HL-60 (cell line): ENCODE measurements around the gene EPS8L3.

Experiments
- CTCF ChIP-seq: IDR thresholded peaks from one replicate; pipeline ENCODE4 v1.5.1; 2011; ENCODE audit warnings: low read length, control low read depth, inconsistent platforms; ENCODE audit not compliant: insufficient read depth
- GABPA ChIP-seq: IDR thresholded peaks from 2 replicates; pipeline ENCODE4 v1.6.1; 2012; ENCODE audit warnings: low read depth
- POLR2AphosphoS5 ChIP-seq: IDR thresholded peaks from 2 replicates; pipeline ENCODE4 v1.6.1; 2012; ENCODE audit warnings: low read depth
- REST ChIP-seq: IDR thresholded peaks from 2 replicates; pipeline ENCODE4 v1.6.1; 2012; ENCODE audit warnings: low read depth; ENCODE audit not compliant: insufficient replicate concordance
- SPI1 ChIP-seq: IDR thresholded peaks from 2 replicates; pipeline ENCODE4 v1.6.1; 2012; ENCODE audit warnings: low read depth, mild to moderate bottlenecking, borderline replicate concordance

GRCh38 chr1:109785446-109786111, 21.9 kb upstream of the EPS8L3 start:
- no peak for TF ChIP-seq CTCF
- TF ChIP-seq GABPA = no peak
- TF ChIP-seq SPI1 = no peak
- TF ChIP-seq POLR2AphosphoS5 = no peak
- no peak for TF ChIP-seq REST
